Measurements from ENCODE around the gene MOCS1. TPM values are rescaled to one million over a fixed set of nuclear protein-coding genes. Genes with fewer than 3 reads are reported as not detected.

MOCS1 gene
- total RNA-seq, 4 donors from 2014 or later, result 24.0 to 33.0 (median 29.3) TPM

GRCh38 chr6:39911513-39912125, 22.6 kb downstream of the MOCS1 start:
- Histone ChIP-seq H3K9me3 (no peaks in the 10 kb centered on the region), H3K27ac (no peak overlapping the region), H3K4me3 (no peak overlapping the region), H3K4me1 (no peaks in the 10 kb centered on the region), H3K27me3 (no peaks in the 10 kb centered on the region), H3K36me3 (peaks cover 0 to 91% of the 10 kb centered on the region in 2 donors)
- TF ChIP-seq POLR2AphosphoS5 (IDR thresholded peaks at IDR 0.05) (no peak), POLR2A (IDR thresholded peaks at IDR 0.05) (no peak), EP300 (IDR thresholded peaks at IDR 0.05) (no peak), CTCF (IDR thresholded peaks at IDR 0.05) (no peak)
- ATAC-seq, result no peak
- WGBS, 2 donors (ENCODE audit: low coverage in 1 of 2), result 95 to 100% methylated on average over 1 to 3 of the region's 10 CpGs

- ATAC-seq, result no peak
- no peak for TF ChIP-seq EP300 (IDR thresholded peaks at IDR 0.05)
- Histone ChIP-seq H3K4me1 (no peaks in the 10 kb centered on the region), H3K9me3 (no peaks in the 10 kb centered on the region), H3K36me3 (peaks cover 0 to 91% of the 10 kb centered on the region in 2 donors), H3K4me3 (no peak overlapping the region), H3K27me3 (no peaks in the 10 kb centered on the region), H3K27ac (no peak overlapping the region)
- 89 to 100% methylated on average over 1 of the region's 2 CpGs for whole genome bisulfite sequencing, 2 donors (ENCODE audit: low coverage in 1 of 2)
These were observed 23.5 kb downstream of the MOCS1 start for GRCh38 chr6:39910744-39911143.

GRCh38 chr6:39910164-39910563, 24.1 kb downstream of the MOCS1 start:
- Histone ChIP-seq H3K27ac (no peak overlapping the region), H3K4me1 (peaks cover 0 to 5% (median 0%) of the 10 kb centered on the region in 3 donors), H3K4me3 (no peak overlapping the region), H3K9me3 (no peaks in the 10 kb centered on the region), H3K36me3 (peaks cover 0 to 85% of the 10 kb centered on the region in 2 donors), H3K27me3 (no peaks in the 10 kb centered on the region)
- ATAC-seq, result no peak
- TF ChIP-seq POLR2A (IDR thresholded peaks at IDR 0.05) (no peak), CTCF (IDR thresholded peaks at IDR 0.05) (no peak), POLR2AphosphoS5 (IDR thresholded peaks at IDR 0.05) (no peak), EP300 (IDR thresholded peaks at IDR 0.05) (no peak)

- H3K27ac ChIP-seq, result no peak overlapping the region
- no peaks in the 10 kb centered on the region for H3K9me3 ChIP-seq
- H3K4me3 ChIP-seq, result no peak overlapping the region
- no peak for TF ChIP-seq EP300 (IDR thresholded peaks at IDR 0.05)
- no peak for TF ChIP-seq POLR2AphosphoS5 (IDR thresholded peaks at IDR 0.05)
- TF ChIP-seq POLR2A (IDR thresholded peaks at IDR 0.05), result no peak
- no peak for TF ChIP-seq CTCF (IDR thresholded peaks at IDR 0.05)
- H3K27me3 ChIP-seq, result no peaks in the 10 kb centered on the region
- 88% methylated on average over 2 of the region's 5 CpGs; no CpG with 5 or more reads in 1 of the 2 donors for WGBS, 2 donors (ENCODE audit: low coverage in 1 of 2)
- peaks cover 0 to 81% of the 10 kb centered on the region in 2 donors for H3K36me3 ChIP-seq
- H3K4me1 ChIP-seq, result peaks cover 0 to 9% (median 0%) of the 10 kb centered on the region in 3 donors
- ATAC-seq, result no peak
These were observed 24.6 kb downstream of the MOCS1 start for GRCh38 chr6:39909701-39910100.

GRCh38 chr6:39908838-39909583, 25.3 kb downstream of the MOCS1 start:
- Histone ChIP-seq H3K36me3 (peaks cover 0 to 81% of the 10 kb centered on the region in 2 donors), H3K27ac (no peak overlapping the region), H3K4me3 (no peak overlapping the region), H3K9me3 (no peaks in the 10 kb centered on the region), H3K4me1 (peaks cover 0 to 16% (median 0%) of the 10 kb centered on the region in 3 donors), H3K27me3 (no peaks in the 10 kb centered on the region)
- no peak for TF ChIP-seq POLR2A (IDR thresholded peaks at IDR 0.05)
- ATAC-seq, result no peak
- 78 to 79% methylated on average over 6 to 11 of the region's 13 CpGs for WGBS, 2 donors (ENCODE audit: low coverage in 1 of 2)

All from gastroesophageal sphincter (tissue), 4 donors.